GM12801 (cell line): ENCODE measurements around the gene DLG5.

Experiments
- CTCF ChIP-seq: IDR thresholded peaks from one replicate; pipeline ENCODE4 v1.5.1; 2011; ENCODE audit warnings: control low read depth; ENCODE audit not compliant: insufficient read length; ENCODE audit errors: extremely low read depth

Gene DLG5

GRCh38 chr10:77800320-77800719 lies 126.2 kb downstream of the DLG5 start:
- no peak for TF ChIP-seq CTCF

GRCh38 chr10:77799352-77799751 lies 127.2 kb downstream of the DLG5 start:
- no peak for TF ChIP-seq CTCF

- no peak for TF ChIP-seq CTCF
Observed at GRCh38 chr10:77798940-77799339, 127.6 kb downstream of the DLG5 start.

GRCh38 chr10:77796311-77796915 lies 130.1 kb downstream of the DLG5 start:
- no peak for TF ChIP-seq CTCF

- no peak for TF ChIP-seq CTCF
Observed at GRCh38 chr10:77795426-77796055, 131.0 kb downstream of the DLG5 start.

GRCh38 chr10:77794256-77795142 lies 132.1 kb downstream of the DLG5 start:
- no peak for TF ChIP-seq CTCF

GRCh38 chr10:77793831-77794230 lies 132.7 kb downstream of the DLG5 start:
- no peak for TF ChIP-seq CTCF
